IMR-90 (cell line): ENCODE results near the gene NKX2-3. TPM values are rescaled to one million over a fixed set of nuclear protein-coding genes. Genes with fewer than 3 reads are reported as not detected.

ENCODE experiments used
- ATAC-seq: fragments of 200-7000 bp; cut with Tn5 transposase; 2 replicates; pipeline ENCODE4 v1.9.1; 2020; ENCODE audit warnings: low read depth, mild to moderate bottlenecking, moderate library complexity
- BruUV-seq: library from RNA; stranded (reverse); fragments of 400-500 nt; replicated peaks from 2 replicates; lab custom pipeline; 2021; lab: Mats Ljungman, UMichigan
- CTCF ChIA-PET: fragments of 300-600 bp; formaldehyde crosslinking; extraction: SDS; loops from one replicate; lab custom pipeline; 2021; ENCODE audit warnings: antibody characterized with exemption; lab: Yijun Ruan, JAX
- POLR2A ChIA-PET: fragments of 300-600 bp; sonication (Branson Sonifier 250); formaldehyde crosslinking; loops from one replicate; lab custom pipeline; 2022; ENCODE audit warnings: antibody characterized with exemption; ENCODE audit not compliant: unreplicated experiment; lab: Charles Lee
- DNase-seq: peaks from one replicate; pipeline ENCODE4 v3.0.0; 2013
- H2AFZ ChIP-seq: replicated peaks from 2 replicates; pipeline ENCODE3; 2013; ENCODE audit warnings: low read length, mild to moderate bottlenecking; ENCODE audit not compliant: poor library complexity
- H2AK5ac ChIP-seq: 2 replicates; pipeline ENCODE4 v1.6.1; 2013; ENCODE audit warnings: low read depth, low read length, inconsistent platforms
- H2AK9ac ChIP-seq: replicated peaks from 2 replicates; pipeline ENCODE3; 2013; ENCODE audit warnings: mild to moderate bottlenecking, low read depth, low read length, moderate library complexity; ENCODE audit not compliant: poor library complexity
- H2BK120ac ChIP-seq: 2 replicates; pipeline ENCODE4 v1.6.1; 2013; ENCODE audit warnings: low read depth, low read length, inconsistent platforms
- H2BK15ac ChIP-seq: 3 replicates; pipeline ENCODE4 v1.6.1; 2013; ENCODE audit warnings: low read depth, low read length, inconsistent platforms
- H2BK20ac ChIP-seq: 2 replicates; pipeline ENCODE4 v1.6.1; 2013; ENCODE audit warnings: low read depth, mild to moderate bottlenecking, inconsistent platforms, low read length, moderate library complexity
- H2BK5ac ChIP-seq: 2 replicates; pipeline ENCODE4 v1.6.1; 2013; ENCODE audit warnings: mild to moderate bottlenecking, low read depth, low read length, inconsistent platforms; ENCODE audit not compliant: poor library complexity, severe bottlenecking
- H3K14ac ChIP-seq: replicated peaks from 2 replicates; pipeline ENCODE4 v1.6.1; 2013; ENCODE audit warnings: low read depth, low read length, inconsistent platforms
- H3K18ac ChIP-seq: 2 replicates; pipeline ENCODE4 v1.6.1; 2013; ENCODE audit warnings: low read depth, low read length, control low read depth
- H3K23ac ChIP-seq: 2 replicates; pipeline ENCODE4 v1.6.1; 2013; ENCODE audit warnings: low read depth, low read length, inconsistent platforms
- H3K27ac ChIP-seq: 2 replicates; pipeline ENCODE4 v1.5.1; 2013; ENCODE audit warnings: mild to moderate bottlenecking, control low read depth, low read length; ENCODE audit not compliant: insufficient read depth
- H3K27me3 ChIP-seq: 2 replicates; pipeline ENCODE4 v1.6.1; 2013; ENCODE audit warnings: low read length; ENCODE audit not compliant: control insufficient read depth, insufficient read depth
- H3K36me3 ChIP-seq: 2 replicates; pipeline ENCODE4 v1.6.1; 2013; ENCODE audit warnings: low read length, mixed read lengths; ENCODE audit not compliant: control insufficient read depth, insufficient read depth
- H3K4ac ChIP-seq: 2 replicates; pipeline ENCODE4 v1.6.1; 2013; ENCODE audit warnings: low read depth, low read length, inconsistent platforms
- H3K4me1 ChIP-seq: 2 replicates; pipeline ENCODE4 v1.6.1; 2013; ENCODE audit warnings: low read length, mixed read lengths; ENCODE audit not compliant: control insufficient read depth, insufficient read depth
- H3K4me2 ChIP-seq: 2 replicates; pipeline ENCODE4 v1.6.1; 2013; ENCODE audit warnings: low read depth, mild to moderate bottlenecking, control low read depth, low read length, moderate library complexity
- H3K4me3 ChIP-seq: 2 replicates; pipeline ENCODE4 v1.5.1; 2013; ENCODE audit warnings: low read depth, mild to moderate bottlenecking, control low read depth, low read length, moderate library complexity; ENCODE audit not compliant: insufficient read depth
- H3K56ac ChIP-seq: 2 replicates; pipeline ENCODE4 v1.6.1; 2013; ENCODE audit warnings: low read length, inconsistent platforms; ENCODE audit not compliant: insufficient read depth; ENCODE audit errors: extremely low read depth
- H3K79me1 ChIP-seq, 2 experiments: 2 replicates each; pipeline ENCODE4 v1.6.1; 2013; ENCODE audit warnings: low read length in 2 of 2, inconsistent platforms in 1 of 2, low read depth in 1 of 2
- H3K9ac ChIP-seq: 2 replicates; pipeline ENCODE4 v1.6.1; 2013; ENCODE audit warnings: low read depth, low read length, control low read depth
- H3K9me1 ChIP-seq: 2 replicates; pipeline ENCODE4 v1.6.1; 2013; ENCODE audit warnings: low read length, inconsistent platforms; ENCODE audit not compliant: insufficient read depth
- H3K9me3 ChIP-seq: 2 replicates; pipeline ENCODE4 v1.6.1; 2013; ENCODE audit warnings: low read length; ENCODE audit not compliant: control insufficient read depth, insufficient read depth
- H4K20me1 ChIP-seq: 2 replicates; pipeline ENCODE4 v1.6.1; 2013; ENCODE audit warnings: low read length, inconsistent platforms; ENCODE audit not compliant: insufficient read depth
- H4K5ac ChIP-seq: 2 replicates; pipeline ENCODE4 v1.6.1; 2013; ENCODE audit warnings: mild to moderate bottlenecking, low read depth, low read length, control low read depth
- H4K8ac ChIP-seq, 2 experiments: 2 replicates each; pipeline ENCODE4 v1.6.1; 2013; ENCODE audit warnings: low read depth in 2 of 2, low read length in 2 of 2, control low read depth in 1 of 2, inconsistent platforms in 1 of 2
- H4K91ac ChIP-seq: 2 replicates; pipeline ENCODE4 v1.6.1; 2013; ENCODE audit warnings: low read depth, low read length, inconsistent platforms; ENCODE audit not compliant: insufficient read depth
- BHLHE40 ChIP-seq: fragments of 150-350 bp; IDR thresholded peaks from 2 replicates; pipeline ENCODE4 v1.6.1; 2016; ENCODE audit warnings: mild to moderate bottlenecking, low read depth, low read length
- CEBPB ChIP-seq: IDR thresholded peaks from 2 replicates; pipeline ENCODE4 v1.6.1; 2012; ENCODE audit warnings: low read depth, low read length, improper control_type of control experiment
- CHD1 ChIP-seq: IDR thresholded peaks from 2 replicates; pipeline ENCODE4 v1.6.1; 2012; ENCODE audit warnings: low read depth, low read length, improper control_type of control experiment
- CTCF ChIP-seq: conservative IDR thresholded peaks from 2 replicates; pipeline ENCODE4 v1.5.1; 2012; ENCODE audit warnings: mild to moderate bottlenecking, low read depth, low read length, improper control_type of control experiment
- ELK1 ChIP-seq: fragments of 150-350 bp; IDR thresholded peaks from 2 replicates; pipeline ENCODE4 v1.6.1; 2016; ENCODE audit warnings: low read depth, mild to moderate bottlenecking, low read length, moderate library complexity, borderline replicate concordance
- FOS ChIP-seq: fragments of 150-350 bp; IDR thresholded peaks from 2 replicates; pipeline ENCODE4 v1.6.1; 2016; ENCODE audit warnings: low read depth, low read length
- MAFK ChIP-seq: IDR thresholded peaks from 2 replicates; pipeline ENCODE4 v1.6.1; 2012; ENCODE audit warnings: low read depth, low read length, improper control_type of control experiment
- MAZ ChIP-seq: IDR thresholded peaks from 2 replicates; pipeline ENCODE4 v1.6.1; 2012; ENCODE audit warnings: low read depth, mild to moderate bottlenecking, low read length, improper control_type of control experiment, moderate library complexity, borderline replicate concordance
- MXI1 ChIP-seq: IDR thresholded peaks from 2 replicates; pipeline ENCODE4 v1.6.1; 2012; ENCODE audit warnings: low read depth, mild to moderate bottlenecking, low read length, moderate library complexity, borderline replicate concordance
- NFE2L2 ChIP-seq: fragments of 150-350 bp; IDR thresholded peaks from 2 replicates; pipeline ENCODE4 v1.6.1; 2016; ENCODE audit warnings: low read depth, mild to moderate bottlenecking, low read length
- POLR2A ChIP-seq: IDR thresholded peaks from 2 replicates; pipeline ENCODE4 v1.6.1; 2012; ENCODE audit warnings: mild to moderate bottlenecking, low read depth, low read length
- RAD21 ChIP-seq: IDR thresholded peaks from 2 replicates; pipeline ENCODE4 v1.6.1; 2012; ENCODE audit warnings: low read length, improper control_type of control experiment
- RCOR1 ChIP-seq: IDR thresholded peaks from 2 replicates; pipeline ENCODE4 v1.6.1; 2012; ENCODE audit warnings: mild to moderate bottlenecking, low read length, improper control_type of control experiment; ENCODE audit not compliant: insufficient replicate concordance
- RFX5 ChIP-seq: IDR thresholded peaks from 2 replicates; pipeline ENCODE4 v1.8.0; 2012; ENCODE audit warnings: low read depth, mild to moderate bottlenecking, low read length, moderate library complexity
- SMC3 ChIP-seq: fragments of 150-350 bp; IDR thresholded peaks from 2 replicates; pipeline ENCODE4 v1.6.1; 2016; ENCODE audit warnings: low read depth, mild to moderate bottlenecking, antibody characterized with exemption, low read length, moderate library complexity
- USF2 ChIP-seq: fragments of 150-350 bp; IDR thresholded peaks from 2 replicates; pipeline ENCODE4 v1.6.1; 2017; ENCODE audit warnings: mild to moderate bottlenecking, antibody characterized with exemption, low read length, low read depth
- WGBS, 2 experiments: methylation state at CpG; one replicate each; pipeline versions ENCODE4 v1.1.5 to v1.1.7; 2013; ENCODE audit warnings: missing lambda C conversion rate in 2 of 2; ENCODE audit not compliant: insufficient read length in 1 of 2; ENCODE audit errors: extremely low coverage in 2 of 2; 5-methylcytosine and 5-hydroxymethylcytosine counted together
- dilution Hi-C: fragments of 300-500 bp; cut with HindIII; formaldehyde crosslinking; loops from one replicate; pipeline ENCODE4 v1.14.3; 2018; ENCODE audit warnings: low sequenced_read_pairs; ENCODE audit not compliant: unreplicated experiment
- in situ Hi-C: fragments of 300-500 bp; cut with MboI; formaldehyde crosslinking; loops from 3 replicates; pipeline ENCODE4 v1.14.3; 2019; ENCODE audit warnings: low sequenced_read_pairs, inconsistent platforms, mixed read lengths
- intact Hi-C: fragments of 100-400 bp; cut with micrococcal nuclease; formaldehyde crosslinking; loops from 2 replicates; pipeline ENCODE4 v1.10.0; 2022
- polyA plus RNA-seq, 3 experiments: library from polyadenylated mRNA; depleted of rRNA; stranded (reverse); fragments of >200 nt; gene quantifications; 2 replicates each; pipeline ENCODE4 v1.2.3, GENCODE V29; 2012; ENCODE audit warnings: low replicate concordance in 1 of 3
- total RNA-seq: library from RNA; depleted of rRNA; stranded (reverse); fragments of >200 nt; gene quantifications from 2 replicates; pipeline ENCODE4 v1.2.3, GENCODE V29; 2012

NKX2-3 gene
- total and polyA plus RNA-seq, 2 of the 4 experiments (the other 2 are of a cell fraction) = not detected

- no peak overlapping the region for H4K91ac ChIP-seq
- no peak overlapping the region for H3K23ac ChIP-seq
- H3K27me3 ChIP-seq = peaks cover 92% of the 10 kb centered on the region
- intact Hi-C loops (loop anchor here (5.0 kb wide), 1 partner anchor 75 kb away; no protein-coding TSS in a partner anchor), dilution Hi-C loops (no loop called here), in situ Hi-C loops (no loop called here)
- ATAC-seq (no peak), DNase-seq (no peak)
- ChIA-PET POLR2A (no interaction called here), CTCF (no interaction called here)
- H3K56ac ChIP-seq = no peak overlapping the region
- H2BK15ac ChIP-seq = no peak overlapping the region
- no TSS peak for BruUV-seq
- no peak overlapping the region for H3K4ac ChIP-seq
- no peak overlapping the region for H2AK9ac ChIP-seq
- H3K18ac ChIP-seq = no peak overlapping the region
- no peaks in the 10 kb centered on the region for H3K9me1 ChIP-seq
- H3K27ac ChIP-seq = no peak overlapping the region
- no peak overlapping the region for H4K5ac ChIP-seq
- no peaks in the 10 kb centered on the region for H3K79me1 ChIP-seq
- no peak overlapping the region for H2BK5ac ChIP-seq
- peaks cover 5% of the 10 kb centered on the region; the same call in 1 of the 2 replicates for H4K20me1 ChIP-seq
- H2BK120ac ChIP-seq = no peak overlapping the region
- no peaks in the 10 kb centered on the region for H3K36me3 ChIP-seq
- no peak overlapping the region for H2AFZ ChIP-seq
- no peak overlapping the region for H3K4me3 ChIP-seq
- no peak overlapping the region for H3K9ac ChIP-seq
- H3K4me1 ChIP-seq = no peaks in the 10 kb centered on the region
- no peak overlapping the region for H4K8ac ChIP-seq
- no peak overlapping the region for H2BK20ac ChIP-seq
- no peak overlapping the region for H3K14ac ChIP-seq
- no peak overlapping the region for H3K4me2 ChIP-seq
- H3K9me3 ChIP-seq = peaks cover 19% of the 10 kb centered on the region
- 30% methylated on average over 12 of the region's 24 CpGs; no CpG with 5 or more reads in 1 of the 2 experiments for WGBS, 2 experiments
- H2AK5ac ChIP-seq = no peak overlapping the region
- no peak for TF ChIP-seq BHLHE40
- TF ChIP-seq RFX5 = no peak
- no peak for TF ChIP-seq FOS
- no peak for TF ChIP-seq RAD21
- TF ChIP-seq MAZ = no peak
- TF ChIP-seq CHD1 = no peak
- TF ChIP-seq MXI1 = no peak
- no peak for TF ChIP-seq CEBPB
- no peak for TF ChIP-seq CTCF
- TF ChIP-seq USF2 = no peak
- no peak for TF ChIP-seq RCOR1
- no peak for TF ChIP-seq MAFK
- no peak for TF ChIP-seq POLR2A
- TF ChIP-seq NFE2L2 = no peak
- no peak for TF ChIP-seq ELK1
- no peak for TF ChIP-seq SMC3
Measured at GRCh38 chr10:99526861-99527504, 5.8 kb upstream of the NKX2-3 start.
